Astrocyte (in vitro differentiated cells and primary cell): Measurements from ENCODE around the gene RAB30.

Experiments used
- EZH2 ChIP-seq: IDR thresholded peaks from 2 replicates; pipeline ENCODE4 v1.6.1; 2012; ENCODE audit warnings: mild to moderate bottlenecking, low read length, inconsistent platforms; ENCODE audit not compliant: insufficient read depth
- TF ChIP-seq, protein P1 (sequence below): IDR thresholded peaks from 2 replicates; pipeline ENCODE4 v1.5.1; 2011; ENCODE audit warnings: low read depth, mild to moderate bottlenecking, inconsistent platforms, low read length, moderate library complexity; ENCODE audit not compliant: insufficient read depth

DNA sequence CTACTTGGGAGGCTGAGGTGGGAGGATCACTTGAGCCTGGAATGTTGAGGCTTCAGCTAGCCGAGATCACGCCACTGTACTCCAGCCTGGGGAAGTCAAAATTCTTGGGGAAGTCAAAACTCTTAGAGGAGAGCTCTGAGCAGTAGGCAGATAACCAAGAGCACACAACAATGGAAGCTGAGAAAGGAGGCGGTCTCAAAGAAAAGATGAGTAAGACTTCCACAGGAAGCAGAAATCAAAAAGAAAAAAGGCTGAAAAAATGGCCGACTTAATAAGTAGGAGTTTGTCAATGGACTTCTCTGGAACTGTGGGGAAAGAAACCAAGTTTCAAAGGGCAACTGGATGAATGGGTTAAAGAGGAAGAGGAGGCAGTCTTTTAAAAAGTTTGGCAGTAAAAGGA lies 32.1 kb downstream of the RAB30 start:
- TF ChIP-seq, protein P1, sequence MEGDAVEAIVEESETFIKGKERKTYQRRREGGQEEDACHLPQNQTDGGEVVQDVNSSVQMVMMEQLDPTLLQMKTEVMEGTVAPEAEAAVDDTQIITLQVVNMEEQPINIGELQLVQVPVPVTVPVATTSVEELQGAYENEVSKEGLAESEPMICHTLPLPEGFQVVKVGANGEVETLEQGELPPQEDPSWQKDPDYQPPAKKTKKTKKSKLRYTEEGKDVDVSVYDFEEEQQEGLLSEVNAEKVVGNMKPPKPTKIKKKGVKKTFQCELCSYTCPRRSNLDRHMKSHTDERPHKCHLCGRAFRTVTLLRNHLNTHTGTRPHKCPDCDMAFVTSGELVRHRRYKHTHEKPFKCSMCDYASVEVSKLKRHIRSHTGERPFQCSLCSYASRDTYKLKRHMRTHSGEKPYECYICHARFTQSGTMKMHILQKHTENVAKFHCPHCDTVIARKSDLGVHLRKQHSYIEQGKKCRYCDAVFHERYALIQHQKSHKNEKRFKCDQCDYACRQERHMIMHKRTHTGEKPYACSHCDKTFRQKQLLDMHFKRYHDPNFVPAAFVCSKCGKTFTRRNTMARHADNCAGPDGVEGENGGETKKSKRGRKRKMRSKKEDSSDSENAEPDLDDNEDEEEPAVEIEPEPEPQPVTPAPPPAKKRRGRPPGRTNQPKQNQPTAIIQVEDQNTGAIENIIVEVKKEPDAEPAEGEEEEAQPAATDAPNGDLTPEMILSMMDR = no peak
- TF ChIP-seq EZH2 = no peak
